Thyroid gland (tissue), 4 donors: ENCODE measurements around the gene PLEKHA6.

Experiments used
- CTCF ChIP-seq, 6 experiments: fragments of 200-600 bp in 3 of 6; fragments of 450-650 bp in 3 of 6; sonication (generic) in 3 of 6; IDR thresholded peaks; one replicate each; pipeline ENCODE4 v1.5.1; 2016 to 2019; ENCODE audit warnings: antibody characterized with exemption in 6 of 6, mild to moderate bottlenecking in 2 of 6, inconsistent platforms in 1 of 6, moderate library complexity in 1 of 6
- POLR2A ChIP-seq, 2 donors: fragments of 450-650 bp; IDR thresholded peaks; one replicate each; pipeline ENCODE4 v1.6.1; 2017; ENCODE audit warnings: antibody characterized with exemption in 2 of 2, mild to moderate bottlenecking in 2 of 2, moderate library complexity in 1 of 2

GRCh38 chr1:204384636-204385352 lies 25.1 kb upstream of the PLEKHA6 start:
- TF ChIP-seq CTCF (IDR thresholded peaks at IDR 0.05) (no peak), POLR2A (IDR thresholded peaks at IDR 0.05) (no peak)
